Measurements from ENCODE around the gene GORASP2. TPM values are rescaled to one million over a fixed set of nuclear protein-coding genes. Genes with fewer than 3 reads are reported as not detected.
"Not testable (repeated sequence)": the region's sequence is repeated elsewhere in the genome, so short reads cannot be mapped to it uniquely, and the experiment has no call there.

GORASP2 gene
- polyA plus RNA-seq, 1 donor from 2014 or later: 74.1 TPM

DNA sequence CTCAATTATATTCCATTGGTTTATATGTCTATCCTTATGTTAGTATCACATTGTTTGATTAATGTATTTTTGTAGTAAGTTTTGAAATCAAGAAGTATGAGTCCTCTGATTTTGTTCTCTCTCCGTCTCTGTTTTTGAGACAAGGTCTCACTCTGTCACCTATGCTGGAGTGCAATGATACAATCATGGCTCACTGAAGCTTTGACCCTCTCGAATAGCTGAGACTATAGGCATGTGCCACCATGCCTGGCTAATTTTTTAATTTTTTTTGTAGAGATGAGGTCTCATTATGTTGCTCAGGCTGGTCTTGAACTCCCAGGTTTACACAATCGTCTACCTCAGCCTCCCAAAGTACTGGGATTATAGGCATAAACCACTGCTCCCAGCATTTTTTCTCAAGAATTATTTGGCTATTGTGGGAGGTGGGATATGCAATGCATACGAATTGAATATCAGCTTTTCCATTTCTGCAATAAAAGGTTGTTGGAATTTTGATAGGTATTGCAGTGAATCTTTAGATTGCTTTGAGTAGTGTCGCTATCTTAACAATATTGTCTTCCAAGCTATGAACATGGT lies 17.7 kb upstream of the GORASP2 start:
- H3K27me3 Mint-ChIP-seq: no peaks in the 10 kb centered on the region
- no peaks in the 10 kb centered on the region for H3K36me3 Mint-ChIP-seq
- H3K4me3 Mint-ChIP-seq: no peak overlapping the region
- H3K9me3 Mint-ChIP-seq: peaks cover 13 to 38% (median 27%) of the 10 kb centered on the region in 3 donors
- no peaks in the 10 kb centered on the region for H3K4me1 Mint-ChIP-seq
- H3K27ac Mint-ChIP-seq: no peak overlapping the region

DNA sequence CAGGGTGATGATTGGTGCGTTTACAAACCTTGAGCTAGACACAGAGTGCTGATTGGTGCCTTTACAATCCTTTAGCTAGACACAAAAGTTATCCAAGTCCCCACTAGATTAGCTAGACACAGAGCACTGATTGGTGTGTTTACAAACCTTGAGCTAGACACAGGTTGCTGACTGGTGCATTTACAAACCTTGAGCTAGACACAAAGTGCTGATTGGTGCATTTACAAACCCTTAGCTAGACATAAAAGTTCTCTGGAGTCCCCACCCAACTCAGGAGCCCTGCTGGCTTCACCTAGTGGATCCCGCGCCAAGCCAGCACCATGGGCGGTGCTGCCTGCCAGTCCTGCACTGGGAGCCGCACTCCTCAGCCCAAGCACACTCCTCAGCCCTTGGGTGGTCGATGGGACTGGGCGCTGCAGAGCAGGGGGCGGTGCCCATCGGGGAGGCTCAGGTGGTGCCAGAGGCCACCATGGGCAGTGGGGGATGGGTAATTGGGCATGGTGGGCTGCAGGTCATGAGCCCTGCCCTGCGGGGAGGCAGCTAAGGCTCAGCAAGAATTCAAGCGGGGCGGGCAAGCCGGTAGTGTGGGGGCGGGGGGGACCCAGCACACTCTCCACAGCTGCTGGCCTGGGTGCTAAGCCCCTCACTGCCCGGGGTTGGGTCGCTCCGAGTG lies 13.9 kb upstream of the GORASP2 start:
- H3K27me3 Mint-ChIP-seq, H3K4me3 Mint-ChIP-seq, H3K27ac Mint-ChIP-seq, H3K4me1 Mint-ChIP-seq, H3K36me3 Mint-ChIP-seq: not testable (repeated sequence)
- H3K9me3 Mint-ChIP-seq: peaks cover 14 to 44% (median 21%) of the 10 kb centered on the region in 3 donors

DNA sequence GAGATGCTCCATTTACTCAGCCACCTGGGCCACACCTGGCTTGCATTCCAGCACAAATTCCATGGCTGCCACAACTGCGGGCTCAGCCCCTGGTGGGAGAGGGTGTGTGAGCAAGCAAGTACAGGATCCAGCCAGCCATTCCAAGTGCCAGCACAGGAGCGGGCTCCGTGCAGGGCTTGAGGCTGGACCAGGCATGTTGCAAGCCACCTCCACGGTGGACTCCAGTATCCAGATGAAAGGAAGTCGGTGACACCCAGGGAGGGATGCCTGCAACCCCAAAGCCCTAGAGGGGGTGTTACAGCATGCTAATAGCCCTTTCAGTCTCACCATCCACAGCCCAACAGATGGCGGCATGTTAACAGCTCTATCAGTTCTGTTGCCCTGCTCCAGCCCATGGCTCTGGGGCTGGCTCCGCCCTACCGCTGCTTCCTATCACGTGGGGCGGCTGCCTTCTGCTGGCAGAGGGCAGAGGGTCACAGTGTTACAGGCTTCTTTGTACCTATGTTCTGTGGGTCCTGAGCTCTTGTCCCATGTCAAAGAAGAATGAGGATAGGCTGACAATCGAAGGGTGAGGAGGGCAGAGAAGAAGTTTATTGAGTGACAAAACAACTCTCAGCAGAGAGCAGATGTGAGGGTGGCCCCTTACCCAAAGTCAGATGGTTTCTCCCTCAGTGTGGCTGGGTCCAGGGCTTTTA lies 11.7 kb upstream of the GORASP2 start:
- Mint-ChIP-seq H3K36me3 (peaks cover 6% of the 10 kb centered on the region), H3K9me3 (peaks cover 11 to 35% (median 19%) of the 10 kb centered on the region in 3 donors), H3K27ac (no peak overlapping the region)

DNA sequence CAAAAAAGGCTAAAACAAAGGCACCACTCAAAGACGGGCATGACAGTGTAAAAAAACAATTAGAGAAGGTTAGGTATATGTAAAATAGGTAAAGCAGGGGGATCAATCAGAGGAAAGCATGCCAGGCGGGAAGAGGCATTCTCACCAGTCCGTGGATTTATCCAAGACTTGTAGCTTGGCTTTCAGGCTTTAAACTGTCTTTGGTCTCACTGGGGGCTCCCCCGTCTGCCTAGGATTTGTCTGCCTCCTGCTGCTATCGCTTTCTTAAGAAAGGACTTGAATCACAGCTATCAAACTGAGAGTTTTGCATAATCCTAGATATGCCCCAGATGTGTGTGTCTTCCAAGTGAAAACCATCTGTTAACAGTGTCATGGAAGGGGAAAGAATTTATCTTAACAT lies 11.1 kb upstream of the GORASP2 start:
- no peaks in the 10 kb centered on the region for H3K4me1 Mint-ChIP-seq
- H3K36me3 Mint-ChIP-seq: peaks cover 6% of the 10 kb centered on the region
- H3K27ac Mint-ChIP-seq: no peak overlapping the region
- peaks cover 5% of the 10 kb centered on the region for H3K27me3 Mint-ChIP-seq
- H3K4me3 Mint-ChIP-seq: no peak overlapping the region
- peaks cover 8 to 32% (median 15%) of the 10 kb centered on the region in 3 donors for H3K9me3 Mint-ChIP-seq

More for the DNA sequence above, 11.7 kb upstream of the GORASP2 start:
- Mint-ChIP-seq H3K4me1 (no peaks in the 10 kb centered on the region), H3K4me3 (no peak overlapping the region), H3K27me3 (peaks cover 5% of the 10 kb centered on the region)

DNA sequence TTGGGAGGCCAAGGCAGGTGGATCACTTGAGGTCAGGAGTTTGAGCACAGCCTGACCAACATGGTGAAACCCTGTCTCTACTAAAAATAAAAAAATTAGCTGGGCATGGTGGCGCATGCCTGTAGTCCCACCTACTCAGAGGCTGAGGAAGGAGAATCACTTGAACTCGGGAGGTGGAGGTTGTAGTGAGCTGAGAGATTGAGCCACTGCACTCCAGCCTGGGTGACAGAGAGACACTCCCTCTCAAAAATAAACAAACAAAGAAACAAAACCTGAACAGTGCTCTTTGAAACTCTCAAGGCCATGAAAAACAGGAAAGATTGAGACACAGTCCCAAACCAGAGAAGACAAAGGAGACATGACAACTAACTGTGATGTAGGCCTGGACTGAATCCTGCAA lies 7.2 kb upstream of the GORASP2 start:
- not testable (repeated sequence) for H3K27ac Mint-ChIP-seq, H3K36me3 Mint-ChIP-seq, H3K4me1 Mint-ChIP-seq, H3K27me3 Mint-ChIP-seq, H3K4me3 Mint-ChIP-seq
- peaks cover 2 to 16% (median 4%) of the 10 kb centered on the region in 3 donors for H3K9me3 Mint-ChIP-seq

DNA sequence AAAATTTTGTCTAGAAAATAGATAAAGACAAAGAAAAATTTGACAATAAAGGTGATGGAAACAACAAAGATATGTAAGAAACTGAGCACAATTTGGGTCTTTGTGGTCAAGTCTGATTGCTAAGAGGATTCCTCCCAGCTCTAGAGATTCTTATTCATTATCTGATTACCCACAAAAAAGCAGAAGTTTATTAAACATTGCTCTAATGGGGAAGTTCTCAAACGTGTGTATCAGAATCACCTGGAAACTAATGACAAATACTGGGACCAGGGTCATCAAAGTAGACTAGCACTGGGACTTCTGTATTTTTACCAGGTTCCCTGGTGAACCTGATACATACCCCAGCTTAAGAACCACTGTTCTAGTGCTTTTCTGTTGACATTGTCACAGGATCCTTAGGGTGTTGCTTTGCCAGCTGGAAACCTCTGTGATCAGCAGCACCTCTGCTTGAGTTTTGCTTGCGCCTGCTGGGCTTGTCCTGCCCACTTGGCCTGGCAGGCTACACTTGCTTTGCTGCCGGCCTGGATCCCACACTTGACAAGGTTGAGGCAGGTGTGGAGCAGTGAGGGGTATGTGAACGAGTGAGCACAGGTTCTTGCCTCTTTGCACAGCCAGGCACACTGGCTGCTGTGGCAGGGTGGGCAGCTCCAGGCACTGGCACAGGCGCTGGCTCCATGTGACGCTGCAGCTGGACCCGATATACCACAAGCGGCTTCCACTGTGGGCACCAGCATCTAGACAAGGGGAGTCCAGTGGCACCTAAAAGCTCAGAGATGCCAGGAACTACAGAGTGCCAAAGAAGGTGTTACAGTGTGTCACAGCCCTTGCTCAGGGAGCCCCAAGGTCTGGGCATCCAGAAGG lies 6.2 kb upstream of the GORASP2 start:
- Mint-ChIP-seq H3K36me3 (peaks cover 3% of the 10 kb centered on the region), H3K4me1 (peaks cover 0 to under 1% (median 0%) of the 10 kb centered on the region in 3 donors)

DNA sequence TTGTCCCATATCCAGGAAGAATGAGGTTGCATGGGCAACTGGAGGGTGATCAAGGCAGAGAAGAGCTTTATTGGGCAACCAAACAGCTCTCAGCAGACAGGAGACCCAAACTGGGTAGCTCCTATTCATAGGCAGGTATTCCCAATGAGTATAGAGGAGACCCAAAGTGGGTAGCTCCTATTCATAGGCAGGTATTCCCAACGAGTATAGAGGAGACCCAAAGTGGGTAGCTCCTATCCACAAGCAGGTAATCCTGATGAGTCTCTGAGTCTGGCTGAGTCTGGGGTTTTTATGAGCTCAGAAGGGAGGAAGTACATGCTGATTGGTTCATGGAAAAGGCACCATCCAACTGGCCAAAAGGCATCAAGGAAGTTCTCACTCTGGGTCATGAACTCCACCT lies 5.3 kb upstream of the GORASP2 start:
- Mint-ChIP-seq H3K4me1 (peaks cover 5 to 9% (median 7%) of the 10 kb centered on the region in 3 donors), H3K9me3 (peaks cover 1 to 4% (median 2%) of the 10 kb centered on the region in 3 donors), H3K36me3 (peaks cover 3% of the 10 kb centered on the region), H3K27me3 (no peaks in the 10 kb centered on the region), H3K27ac (peak overlapping the region in 1 of 3 donors; percentile 31), H3K4me3 (no peak overlapping the region)

More for the DNA sequence above, 6.2 kb upstream of the GORASP2 start:
- no peak overlapping the region for H3K27ac Mint-ChIP-seq
- peak overlapping the region in 1 of 4 donors; percentile 40 for H3K4me3 Mint-ChIP-seq
- H3K9me3 Mint-ChIP-seq: peaks cover 0 to 10% (median 1%) of the 10 kb centered on the region in 3 donors
- no peaks in the 10 kb centered on the region for H3K27me3 Mint-ChIP-seq

DNA sequence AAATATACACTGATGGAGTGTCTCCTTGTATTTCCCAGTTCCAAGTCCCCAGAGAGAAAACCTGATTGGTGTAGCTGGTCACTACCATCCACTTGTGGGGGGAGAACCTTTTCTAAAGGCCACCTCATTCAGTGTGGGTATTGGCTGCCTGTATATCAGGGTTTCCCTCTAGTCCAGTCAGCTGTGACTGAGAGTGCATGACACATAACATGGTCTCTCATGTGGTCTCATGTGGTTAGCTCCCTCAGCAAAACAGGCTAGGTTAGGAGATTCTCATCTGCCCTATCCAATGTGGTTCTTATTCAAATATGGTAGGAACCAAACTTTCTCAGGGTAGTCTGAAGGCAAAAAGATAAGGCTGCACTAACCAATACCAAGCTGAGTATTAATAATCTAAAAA lies 4.1 kb upstream of the GORASP2 start:
- Mint-ChIP-seq H3K9me3 (peaks cover 1 to 3% (median 2%) of the 10 kb centered on the region in 3 donors), H3K27ac (no peak overlapping the region), H3K4me3 (no peak overlapping the region), H3K36me3 (no peaks in the 10 kb centered on the region), H3K4me1 (peaks cover 5 to 10% (median 7%) of the 10 kb centered on the region in 3 donors), H3K27me3 (no peaks in the 10 kb centered on the region)

DNA sequence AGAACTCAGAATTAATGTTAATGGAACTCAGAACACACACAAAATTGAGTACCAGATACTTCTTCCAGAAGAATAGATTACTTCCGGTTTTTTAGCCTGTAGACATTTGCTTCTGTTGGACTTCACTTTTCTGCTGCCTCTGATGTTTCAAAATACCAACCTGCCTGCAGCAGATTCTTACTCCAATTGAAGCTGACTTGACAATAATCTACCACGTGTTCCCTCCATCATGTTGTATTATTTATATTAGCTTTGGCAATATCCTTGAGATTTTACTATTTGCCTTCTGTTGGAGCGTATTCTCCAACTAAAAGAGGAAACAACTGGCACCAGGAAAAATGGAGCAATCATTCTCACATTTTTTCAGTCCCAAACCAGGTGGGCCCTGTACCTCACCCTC lies 3.1 kb upstream of the GORASP2 start:
- Mint-ChIP-seq H3K36me3 (no peaks in the 10 kb centered on the region), H3K27ac (peak overlapping the region in 1 of 3 donors; percentile 47), H3K27me3 (no peaks in the 10 kb centered on the region), H3K9me3 (peaks cover 0 to 2% (median 1%) of the 10 kb centered on the region in 3 donors), H3K4me3 (peak overlapping the region in 1 of 4 donors; percentile 68), H3K4me1 (peaks cover 14 to 17% (median 14%) of the 10 kb centered on the region in 3 donors)

DNA sequence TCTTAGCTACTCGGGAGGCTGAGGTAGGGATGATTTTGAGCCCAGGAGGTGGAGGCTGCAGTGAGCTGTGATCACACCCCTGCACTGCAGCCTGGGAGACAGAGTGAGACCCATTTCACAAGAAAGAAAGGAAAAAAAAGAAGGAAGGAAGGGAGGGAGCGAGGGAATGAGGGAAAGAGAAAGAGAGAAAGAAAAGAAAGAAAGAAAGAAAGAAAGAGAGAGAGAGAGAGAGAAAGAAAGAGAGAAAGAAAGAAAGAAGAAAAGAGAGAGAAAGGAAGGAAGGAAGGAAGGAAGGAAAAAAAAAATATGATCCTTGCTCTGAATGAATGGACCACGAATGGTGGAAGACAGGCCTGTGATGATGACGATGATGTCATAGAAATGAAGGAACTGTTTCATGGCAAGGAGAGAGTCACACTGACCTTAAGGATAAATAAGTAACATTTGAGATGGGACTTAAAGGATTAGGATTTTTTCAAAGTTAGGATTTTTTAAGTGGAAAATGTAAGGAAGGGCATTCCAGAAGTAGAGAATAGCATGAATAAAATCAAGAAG lies 2.2 kb upstream of the GORASP2 start:
- Mint-ChIP-seq H3K4me3 (peak overlapping the region in 1 of 4 donors; percentile 68), H3K9me3 (peaks cover 0 to 2% (median 1%) of the 10 kb centered on the region in 3 donors), H3K4me1 (peaks cover 18 to 22% (median 18%) of the 10 kb centered on the region in 3 donors), H3K27me3 (no peaks in the 10 kb centered on the region), H3K27ac (peak overlapping the region in 2 of 3 donors; percentile 47 to 82), H3K36me3 (no peaks in the 10 kb centered on the region)

DNA sequence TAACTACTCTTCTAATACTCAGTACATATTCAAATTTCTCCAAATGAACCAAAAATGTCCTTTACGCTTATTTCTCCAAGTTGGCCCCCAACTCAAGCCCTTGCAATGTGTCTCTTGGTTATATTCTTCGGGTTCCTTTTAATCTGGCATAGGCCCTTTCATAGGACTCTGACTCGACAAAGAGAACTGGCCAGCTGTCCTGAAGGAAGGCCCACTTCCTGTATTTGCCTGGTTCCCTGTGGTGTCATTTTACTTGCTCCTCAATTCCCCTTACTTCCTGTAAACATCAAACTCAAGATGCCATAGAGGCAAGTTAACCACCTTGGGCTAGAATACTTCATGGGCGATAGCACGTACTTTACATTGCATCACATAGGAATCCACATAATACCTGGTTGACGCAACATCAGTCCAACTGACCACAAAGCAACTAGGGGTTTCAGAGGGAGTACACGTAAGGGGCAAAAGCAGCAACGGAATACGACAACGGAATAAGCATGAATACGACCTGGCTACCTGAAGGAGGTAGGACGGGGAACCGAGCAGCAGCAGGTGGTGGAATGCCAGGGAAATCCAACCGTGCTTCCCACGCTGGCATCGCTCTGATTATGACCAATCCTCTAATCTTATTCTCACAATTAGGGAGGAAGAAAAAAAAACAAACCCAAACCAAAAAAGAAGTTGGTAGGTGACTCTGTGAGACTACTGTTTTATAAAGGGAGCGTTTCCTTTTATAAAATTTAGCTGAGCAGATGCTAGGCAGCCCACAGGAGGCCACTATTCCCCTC lies 823 bp upstream of the GORASP2 start:
- peak overlapping the region; percentile 88 to 96 (median 94) for H3K4me3 Mint-ChIP-seq
- no peaks in the 10 kb centered on the region for H3K27me3 Mint-ChIP-seq
- H3K27ac Mint-ChIP-seq: peak overlapping the region; percentile 84 to 94 (median 91)
- H3K36me3 Mint-ChIP-seq: no peaks in the 10 kb centered on the region
- peaks cover 21 to 24% (median 22%) of the 10 kb centered on the region in 3 donors for H3K4me1 Mint-ChIP-seq
- peaks cover 0 to 2% (median 1%) of the 10 kb centered on the region in 3 donors for H3K9me3 Mint-ChIP-seq

DNA sequence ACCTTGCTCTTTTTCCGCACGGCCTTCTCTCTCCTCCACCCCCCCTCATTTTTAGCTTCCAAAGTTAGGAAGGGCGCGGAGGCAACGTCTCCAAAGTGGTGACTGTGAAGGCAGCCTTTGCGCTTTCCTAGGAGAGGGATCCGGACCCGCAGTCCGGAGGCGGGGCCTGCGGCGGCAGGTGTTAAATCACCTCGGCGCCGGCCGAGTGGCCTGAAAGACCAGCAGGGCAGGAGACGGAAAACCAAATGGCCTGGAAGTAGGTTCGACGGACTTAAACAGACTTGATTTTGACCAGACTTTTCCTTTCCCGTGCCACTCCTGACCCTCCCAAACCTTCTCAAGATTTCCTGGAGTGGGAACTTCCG lies 615 bp downstream of the GORASP2 start:
- peak overlapping the region; percentile 88 to 96 (median 94) for H3K4me3 Mint-ChIP-seq
- H3K4me1 Mint-ChIP-seq: peaks cover 22 to 29% (median 28%) of the 10 kb centered on the region in 3 donors
- peaks cover 0 to 2% (median 0%) of the 10 kb centered on the region in 3 donors for H3K9me3 Mint-ChIP-seq
- H3K27me3 Mint-ChIP-seq: no peaks in the 10 kb centered on the region
- H3K36me3 Mint-ChIP-seq: no peaks in the 10 kb centered on the region
- peak overlapping the region; percentile 91 to 92 (median 92) for H3K27ac Mint-ChIP-seq

DNA sequence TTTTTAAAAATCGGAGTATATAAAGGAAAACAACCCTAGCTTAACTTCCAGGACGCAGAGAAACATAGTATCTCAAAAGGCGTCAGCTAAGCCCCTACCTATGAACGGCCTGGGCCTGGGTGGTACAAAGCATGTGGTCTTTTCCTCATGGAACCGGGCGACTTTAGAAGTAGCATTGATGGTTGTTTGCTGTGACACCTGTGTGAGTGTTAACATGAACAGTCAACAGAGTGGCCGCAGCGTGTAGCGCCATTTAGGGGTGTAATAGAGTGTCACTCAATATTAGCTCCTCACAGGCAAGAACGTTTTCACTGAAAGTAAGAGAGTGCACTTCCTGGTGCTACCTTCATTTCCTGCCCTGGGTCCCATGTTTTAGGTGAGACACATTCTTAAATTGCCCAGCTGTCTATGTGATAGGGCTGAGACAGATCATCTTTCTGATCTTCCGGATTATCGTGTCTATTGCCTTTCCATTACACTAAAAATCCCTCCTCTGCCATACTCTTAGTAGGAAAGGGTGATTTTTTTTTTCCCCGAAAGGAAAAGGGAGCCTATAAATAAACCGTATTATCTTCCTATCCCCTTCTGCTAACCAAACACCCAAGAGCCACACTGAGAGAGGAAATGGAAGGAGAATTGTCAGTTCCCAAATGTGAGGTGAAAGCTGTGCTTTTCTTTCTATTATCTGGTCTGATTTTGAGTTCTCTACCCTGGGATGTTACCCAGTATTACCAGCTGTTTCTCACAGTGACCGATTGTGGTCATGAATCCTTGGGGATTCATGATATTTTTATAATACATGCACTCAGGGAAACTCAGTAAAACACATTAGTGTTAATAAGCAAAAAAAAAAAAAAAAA lies 1.3 kb downstream of the GORASP2 start:
- no peaks in the 10 kb centered on the region for H3K27me3 Mint-ChIP-seq
- H3K4me3 Mint-ChIP-seq: peak overlapping the region; percentile 88 to 96 (median 94)
- peaks cover 0 to 2% (median 0%) of the 10 kb centered on the region in 3 donors for H3K9me3 Mint-ChIP-seq
- H3K36me3 Mint-ChIP-seq: no peaks in the 10 kb centered on the region
- peaks cover 22 to 29% (median 28%) of the 10 kb centered on the region in 3 donors for H3K4me1 Mint-ChIP-seq
- peak overlapping the region; percentile 91 to 92 (median 92) for H3K27ac Mint-ChIP-seq

All from IgD-negative memory B cell (primary cell).